Uterus (tissue), 4 donors: ENCODE data around the gene HIPK4. TPM values are rescaled to one million over a fixed set of nuclear protein-coding genes. Genes with fewer than 3 reads are reported as not detected.

Source experiments
- DNase-seq, 2 donors: peaks; one replicate each; pipeline ENCODE4 v3.0.0-alpha.2; 2019 to 2020
- H3K27ac ChIP-seq, 2 donors: fragments of 200-600 bp; sonication (generic); 1 replicate in 1 of 2; 2 replicates in 1 of 2; pipeline ENCODE4 v1.5.1; 2016 to 2018
- H3K27me3 ChIP-seq, 2 donors: fragments of 200-600 bp; sonication (generic); one replicate each; pipeline ENCODE4 v1.5.1; 2018 to 2019; ENCODE audit warnings: control low read depth in 1 of 2
- H3K36me3 ChIP-seq, 2 donors: fragments of 200-600 bp; sonication (generic); one replicate each; pipeline ENCODE4 v1.5.1; 2019; ENCODE audit warnings: control low read depth in 1 of 2
- H3K4me1 ChIP-seq, 2 donors: fragments of 200-600 bp; sonication (generic); one replicate each; pipeline ENCODE4 v1.5.1; 2018 to 2019; ENCODE audit warnings: control low read depth in 1 of 2
- H3K4me3 ChIP-seq, 2 donors: fragments of 200-600 bp; sonication (generic); 1 replicate in 1 of 2; 2 replicates in 1 of 2; pipeline ENCODE4 v1.5.1; 2018 to 2019; ENCODE audit warnings: mild to moderate bottlenecking in 1 of 2
- H3K9me3 ChIP-seq, 2 donors: fragments of 200-600 bp; sonication (generic); one replicate each; pipeline ENCODE4 v1.5.1; 2019; ENCODE audit warnings: control low read depth in 1 of 2
- CTCF ChIP-seq, 4 experiments: fragments of 200-600 bp in 2 of 4; fragments of 450-650 bp in 2 of 4; sonication (generic) in 2 of 4; IDR thresholded peaks; one replicate each; pipeline ENCODE4 v1.5.1; 2016 to 2019; ENCODE audit warnings: antibody characterized with exemption in 4 of 4, mild to moderate bottlenecking in 2 of 4, moderate library complexity in 1 of 4
- POLR2A ChIP-seq, 2 donors: fragments of 450-650 bp; IDR thresholded peaks; one replicate each; pipeline ENCODE4 v1.6.1; 2016; ENCODE audit warnings: antibody characterized with exemption in 2 of 2, mild to moderate bottlenecking in 1 of 2, moderate library complexity in 1 of 2
- intact Hi-C: fragments of 100-400 bp; cut with DNase I; formaldehyde crosslinking; loops from one replicate; pipeline ENCODE4 v1.15.1; 2023; ENCODE audit warnings: low total_unique reads
- total RNA-seq, 4 donors: library from RNA; depleted of rRNA in 3 of 4; stranded (reverse); fragments of >200 nt in 3 of 4; gene quantifications; one replicate each; pipeline versions ENCODE4 v1.1.0 to v1.2.4, GENCODE V29; 2014 to 2023
- donor health status: DM: yes; HTN: yes; CAD: no.

HIPK4 gene
- total RNA-seq, 4 donors from 2014 or later: 0.40 to 0.48 TPM; not detected in 2

GRCh38 chr19:40348125-40348913 is 41.7 kb downstream of the HIPK4 start, which contains the start of the genes C19orf47 and PLD3:
C19orf47 (minus strand) TSS chr19:40348397; CDS start chr19:40341857, 6,540 bp downstream.
PLD3 (plus strand) TSS chr19:40348695; CDS start chr19:40366484, 17,789 bp downstream.
- intact Hi-C loops: no loop called here
- H3K27ac ChIP-seq: peak within 1 kb of the TSS; percentile 75 to 80
- TF ChIP-seq CTCF (IDR thresholded peaks at IDR 0.05): peak in 2 of 4 experiments; percentile 36 to 41
- peak; percentile 81 to 84 for TF ChIP-seq POLR2A (IDR thresholded peaks at IDR 0.05)
- peak within 1 kb of the TSS; percentile 55 to 76 for H3K4me3 ChIP-seq
- peak; percentile 99 for DNase-seq
- no peaks in the 10 kb centered on the region for H3K27me3 ChIP-seq
- no peaks in the 10 kb centered on the region for H3K9me3 ChIP-seq
- no peaks in the 10 kb centered on the region for H3K36me3 ChIP-seq
- H3K4me1 ChIP-seq: peaks cover 0 to 5% of the 10 kb centered on the region in 2 donors

- Histone ChIP-seq H3K4me1 (peaks cover 0 to 1% of the 10 kb centered on the region in 2 donors), H3K27ac (no peak overlapping the region), H3K9me3 (no peaks in the 10 kb centered on the region), H3K36me3 (no peaks in the 10 kb centered on the region), H3K27me3 (no peaks in the 10 kb centered on the region), H3K4me3 (no peak overlapping the region)
- DNase-seq: no peak
- TF ChIP-seq POLR2A (IDR thresholded peaks at IDR 0.05) (no peak), CTCF (IDR thresholded peaks at IDR 0.05) (no peak)
- intact Hi-C loops: no loop called here
Observed at GRCh38 chr19:40344422-40344821, 45.6 kb downstream of the HIPK4 start.

- intact Hi-C loops: no loop called here
- TF ChIP-seq CTCF (IDR thresholded peaks at IDR 0.05) (no peak), POLR2A (IDR thresholded peaks at IDR 0.05) (no peak)
- Histone ChIP-seq H3K4me3 (no peak overlapping the region), H3K9me3 (no peaks in the 10 kb centered on the region), H3K27ac (no peak overlapping the region), H3K36me3 (no peaks in the 10 kb centered on the region), H3K4me1 (no peaks in the 10 kb centered on the region), H3K27me3 (no peaks in the 10 kb centered on the region)
- no peak for DNase-seq
Observed at GRCh38 chr19:40342644-40343311, 47.2 kb downstream of the HIPK4 start.

- no peaks in the 10 kb centered on the region for H3K27me3 ChIP-seq
- intact Hi-C loops: no loop called here
- H3K4me3 ChIP-seq: no peak overlapping the region
- H3K36me3 ChIP-seq: no peaks in the 10 kb centered on the region
- H3K9me3 ChIP-seq: no peaks in the 10 kb centered on the region
- TF ChIP-seq POLR2A (IDR thresholded peaks at IDR 0.05): no peak
- no peak for TF ChIP-seq CTCF (IDR thresholded peaks at IDR 0.05)
- H3K4me1 ChIP-seq: no peaks in the 10 kb centered on the region
- H3K27ac ChIP-seq: no peak overlapping the region
- DNase-seq: no peak
Observed at GRCh38 chr19:40341601-40342482, 48.1 kb downstream of the HIPK4 start.
